Colonic mucosa (tissue), 4 donors: ENCODE data around the gene HLA-DRB1. TPM values are rescaled to one million over a fixed set of nuclear protein-coding genes. Genes with fewer than 3 reads are reported as not detected.
"Not testable (repeated sequence)": the region's sequence is repeated elsewhere in the genome, so short reads cannot be mapped to it uniquely, and the experiment has no call there.

Experiments used
- DNase-seq: peaks from one replicate; pipeline ENCODE4 v3.0.0-alpha.2; 2020
- H3K27ac ChIP-seq: fragments of 200-600 bp; one replicate; pipeline ENCODE4 v1.8.0; 2021
- H3K27me3 ChIP-seq: fragments of 200-600 bp; one replicate; pipeline ENCODE4 v1.8.0; 2021
- H3K36me3 ChIP-seq: fragments of 200-600 bp; one replicate; pipeline ENCODE4 v1.8.0; 2021
- H3K4me1 ChIP-seq: fragments of 200-600 bp; one replicate; pipeline ENCODE4 v1.8.0; 2021; ENCODE audit warnings: mild to moderate bottlenecking
- H3K4me3 ChIP-seq: fragments of 200-600 bp; one replicate; pipeline ENCODE4 v1.8.0; 2021
- H3K9ac ChIP-seq, 2 donors: one replicate each; pipeline ENCODE4 v1.7.0; 2013; ENCODE audit warnings: control low read depth in 2 of 2, low read depth in 2 of 2, low read length in 2 of 2
- H3K9me3 ChIP-seq: fragments of 200-600 bp; one replicate; pipeline ENCODE4 v1.8.0; 2021
- intact Hi-C: fragments of 100-400 bp; cut with DNase I; formaldehyde crosslinking; loops from one replicate; pipeline ENCODE4 v1.14.1; 2022
- total RNA-seq, 2 donors: library from RNA; stranded (reverse); fragmentation: NEBNext Ultra II Directional in 1 of 2; extraction: Animal tissue kit (Norgen Biotek cat#: 25700) in 1 of 2; gene quantifications; one replicate each; pipeline ENCODE4 v1.2.1, GENCODE V29; 2021
- TF ChIP-seq, protein P1 (sequence below): fragments of 200-600 bp; IDR thresholded peaks from one replicate; pipeline ENCODE4 v1.8.0; 2022; ENCODE audit warnings: antibody characterized with exemption, mild to moderate bottlenecking
- donor health status: healthy.
- donor health status: DM: no; HTN: no; CAD: no.
- donor health status: DM: no; HTN: no; CAD: no.

The HLA-DRB1 gene
- total RNA-seq, 2 donors from 2014 or later, result 22.5 to 39.3 TPM

DNA sequence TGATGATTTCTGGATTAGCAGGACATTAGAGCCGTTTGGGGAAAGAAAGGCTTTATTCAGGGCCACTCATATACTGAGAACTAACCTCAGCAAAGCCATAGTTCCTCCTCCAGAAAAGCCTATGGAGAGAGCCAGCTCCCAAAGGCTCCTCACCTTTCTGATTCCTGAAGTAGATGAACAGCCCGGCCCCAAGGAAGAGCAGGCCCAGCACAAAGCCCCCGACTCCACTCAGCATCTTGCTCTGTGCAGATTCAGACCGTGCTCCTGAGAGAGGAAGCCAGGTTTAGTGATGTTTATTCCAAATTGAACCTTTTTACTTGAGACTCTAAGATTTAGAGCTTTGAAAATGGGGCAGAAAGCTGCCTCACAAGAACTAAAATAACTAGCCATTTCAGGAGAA is 9.1 kb downstream of the HLA-DRB1 start:
- DNase-seq, result no peak

DNA sequence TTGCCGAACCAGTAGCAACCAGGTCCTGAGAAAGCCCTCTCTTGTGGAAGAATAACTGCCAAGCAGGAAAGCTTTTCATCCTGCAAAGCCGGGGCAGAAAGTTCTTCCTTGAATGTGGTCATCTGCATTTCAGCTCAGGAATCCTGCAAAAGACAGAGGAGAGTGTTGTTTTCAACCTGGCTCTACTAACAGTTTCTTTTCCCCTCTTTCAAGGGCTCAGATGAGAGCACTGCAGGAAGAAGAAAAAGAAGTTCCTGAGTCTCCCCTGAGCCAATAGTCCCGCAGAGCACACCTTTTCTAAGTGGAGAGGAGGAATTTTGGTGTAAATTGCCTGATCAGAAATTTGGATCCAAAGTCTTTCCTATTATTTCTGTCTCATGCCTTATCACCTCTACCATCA is 10.7 kb downstream of the HLA-DRB1 start:
- Histone ChIP-seq H3K27ac (no peak overlapping the region), H3K9ac (no peak overlapping the region), H3K9me3 (no peaks in the 10 kb centered on the region), H3K4me3 (no peak overlapping the region), H3K27me3 (no peaks in the 10 kb centered on the region), H3K36me3 (no peaks in the 10 kb centered on the region), H3K4me1 (no peaks in the 10 kb centered on the region)
- TF ChIP-seq, protein P1, sequence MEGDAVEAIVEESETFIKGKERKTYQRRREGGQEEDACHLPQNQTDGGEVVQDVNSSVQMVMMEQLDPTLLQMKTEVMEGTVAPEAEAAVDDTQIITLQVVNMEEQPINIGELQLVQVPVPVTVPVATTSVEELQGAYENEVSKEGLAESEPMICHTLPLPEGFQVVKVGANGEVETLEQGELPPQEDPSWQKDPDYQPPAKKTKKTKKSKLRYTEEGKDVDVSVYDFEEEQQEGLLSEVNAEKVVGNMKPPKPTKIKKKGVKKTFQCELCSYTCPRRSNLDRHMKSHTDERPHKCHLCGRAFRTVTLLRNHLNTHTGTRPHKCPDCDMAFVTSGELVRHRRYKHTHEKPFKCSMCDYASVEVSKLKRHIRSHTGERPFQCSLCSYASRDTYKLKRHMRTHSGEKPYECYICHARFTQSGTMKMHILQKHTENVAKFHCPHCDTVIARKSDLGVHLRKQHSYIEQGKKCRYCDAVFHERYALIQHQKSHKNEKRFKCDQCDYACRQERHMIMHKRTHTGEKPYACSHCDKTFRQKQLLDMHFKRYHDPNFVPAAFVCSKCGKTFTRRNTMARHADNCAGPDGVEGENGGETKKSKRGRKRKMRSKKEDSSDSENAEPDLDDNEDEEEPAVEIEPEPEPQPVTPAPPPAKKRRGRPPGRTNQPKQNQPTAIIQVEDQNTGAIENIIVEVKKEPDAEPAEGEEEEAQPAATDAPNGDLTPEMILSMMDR, result no peak
- intact Hi-C loops, result no loop called here
- no peak for DNase-seq

More for the DNA sequence above, 9.1 kb downstream of the HLA-DRB1 start:
- no peak overlapping the region for H3K9ac ChIP-seq
- H3K27ac ChIP-seq, result no peak overlapping the region
- H3K27me3 ChIP-seq, result no peaks in the 10 kb centered on the region
- H3K9me3 ChIP-seq, result no peaks in the 10 kb centered on the region
- TF ChIP-seq, protein P1, result no peak
- H3K4me3 ChIP-seq, result no peak overlapping the region
- H3K36me3 ChIP-seq, result no peaks in the 10 kb centered on the region
- intact Hi-C loops, result loop anchor here (10.0 kb wide), 1 partner anchor 56 kb away; no protein-coding TSS in a partner anchor
- no peaks in the 10 kb centered on the region for H3K4me1 ChIP-seq

DNA sequence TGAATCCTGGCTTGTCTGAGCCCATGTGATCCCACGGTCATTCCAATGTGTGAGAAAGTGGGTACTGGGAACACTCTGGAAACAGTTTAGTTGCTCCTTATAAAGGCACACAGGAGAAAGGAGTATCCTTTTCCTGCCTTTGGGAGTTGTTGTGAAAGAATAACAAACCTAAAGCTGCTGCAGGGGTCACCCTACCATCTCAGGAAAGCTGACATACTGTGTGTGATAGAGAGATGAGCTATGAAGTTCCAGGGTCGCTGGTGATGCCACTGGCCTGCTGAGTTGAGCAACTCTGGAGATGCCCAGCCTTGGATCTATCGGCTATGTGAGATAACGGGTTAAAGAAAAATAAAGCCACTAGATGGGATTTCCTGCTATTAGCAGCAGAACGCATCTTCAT is 12.2 kb downstream of the HLA-DRB1 start:
- H3K36me3 ChIP-seq, intact Hi-C loops, H3K9me3 ChIP-seq, H3K9ac ChIP-seq, H3K4me1 ChIP-seq, H3K27ac ChIP-seq, H3K4me3 ChIP-seq, H3K27me3 ChIP-seq, DNase-seq: not testable (repeated sequence)

DNA sequence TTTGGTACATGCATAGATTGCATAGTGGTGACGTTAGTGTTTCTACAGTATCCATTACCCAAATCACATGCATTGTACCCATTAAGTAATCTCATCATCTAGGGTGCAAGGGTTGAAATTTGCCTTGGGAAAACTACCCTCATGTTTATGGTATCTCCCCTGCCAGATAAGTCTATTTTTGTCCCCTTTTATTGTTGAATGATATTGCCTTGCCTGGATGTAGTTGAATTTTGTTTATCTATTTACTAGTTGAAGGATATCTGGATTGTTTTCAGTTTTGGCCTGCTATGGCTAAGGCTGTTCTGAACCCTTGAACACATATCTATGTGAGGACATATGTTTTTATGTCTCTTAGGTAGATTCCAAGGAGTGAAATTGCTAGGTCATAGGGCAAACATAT is 13.4 kb downstream of the HLA-DRB1 start:
- Histone ChIP-seq H3K27me3 (no peaks in the 10 kb centered on the region), H3K36me3 (no peaks in the 10 kb centered on the region), H3K27ac (no peak overlapping the region), H3K9ac (no peak overlapping the region), H3K4me3 (no peak overlapping the region), H3K9me3 (no peaks in the 10 kb centered on the region), H3K4me1 (no peaks in the 10 kb centered on the region)
- TF ChIP-seq, protein P1, result no peak
- intact Hi-C loops, result no loop called here
- no peak for DNase-seq

DNA sequence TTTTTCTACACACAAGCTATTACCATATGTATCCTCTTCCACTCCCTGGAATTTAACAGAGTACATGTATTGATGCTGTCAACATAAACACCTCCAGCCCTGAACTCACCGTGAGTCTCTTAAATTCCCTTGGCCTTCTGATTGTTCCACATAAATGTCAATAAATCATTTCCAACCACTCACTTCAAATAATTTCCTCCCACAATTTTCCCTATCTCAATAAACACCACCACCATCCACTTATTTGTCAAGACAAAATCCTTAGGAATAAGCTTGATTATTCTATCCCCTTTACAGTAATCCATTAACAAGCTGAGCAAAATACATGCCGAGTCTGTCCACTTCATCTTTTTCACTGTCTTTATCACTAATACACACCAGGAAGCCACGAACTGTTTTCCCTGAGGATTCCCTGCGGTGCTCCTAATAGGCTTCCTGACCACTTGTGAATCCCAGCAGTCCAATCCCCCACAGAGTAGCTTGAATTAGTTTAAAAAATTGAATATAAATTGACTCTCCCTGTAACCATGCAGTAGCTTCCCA is 19.2 kb downstream of the HLA-DRB1 start:
- TF ChIP-seq, protein P1, result no peak
- intact Hi-C loops, result no loop called here
- no peak overlapping the region for H3K4me3 ChIP-seq
- no peaks in the 10 kb centered on the region for H3K36me3 ChIP-seq
- H3K9ac ChIP-seq, result no peak overlapping the region
- H3K27me3 ChIP-seq, result no peaks in the 10 kb centered on the region
- no peaks in the 10 kb centered on the region for H3K4me1 ChIP-seq
- no peak for DNase-seq
- no peaks in the 10 kb centered on the region for H3K9me3 ChIP-seq
- H3K27ac ChIP-seq, result no peak overlapping the region

DNA sequence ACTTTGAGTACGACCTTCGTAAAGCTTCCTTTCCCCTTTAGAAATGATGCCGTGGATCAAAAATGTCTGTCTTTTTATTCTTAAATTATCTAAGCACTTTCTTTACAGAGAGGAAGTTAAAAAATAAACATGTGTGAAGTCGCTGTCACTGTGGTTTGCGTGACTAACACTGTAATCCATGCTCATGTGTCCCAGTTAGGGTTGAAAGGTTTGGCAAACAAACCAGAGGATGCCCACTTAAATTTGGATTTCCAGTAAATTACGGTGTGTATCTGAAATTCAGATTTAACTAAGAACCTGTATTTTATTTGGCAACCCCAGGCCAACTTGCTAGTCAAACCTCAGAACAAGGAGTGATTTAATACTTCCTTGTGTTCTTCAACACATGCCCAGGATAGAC is 21.1 kb downstream of the HLA-DRB1 start:
- DNase-seq, result no peak
- H3K27me3 ChIP-seq, result no peaks in the 10 kb centered on the region
- no peaks in the 10 kb centered on the region for H3K9me3 ChIP-seq
- no peaks in the 10 kb centered on the region for H3K36me3 ChIP-seq
- no peaks in the 10 kb centered on the region for H3K4me1 ChIP-seq
- no peak overlapping the region for H3K4me3 ChIP-seq
- TF ChIP-seq, protein P1, result no peak
- H3K9ac ChIP-seq, result no peak overlapping the region
- no peak overlapping the region for H3K27ac ChIP-seq
- intact Hi-C loops, result no loop called here
